HEK293T (cell line): Measurements from ENCODE around the gene GARIN5A.

Experiments used
- ARNT ChIP-seq: fragments of 450-650 bp; IDR thresholded peaks from 2 replicates; pipeline ENCODE4 v1.6.1; 2017; ENCODE audit warnings: mild to moderate bottlenecking
- BHLHE40 ChIP-seq: fragments of 450-650 bp; IDR thresholded peaks from 2 replicates; pipeline ENCODE4 v1.6.1; 2016; ENCODE audit warnings: mild to moderate bottlenecking, moderate library complexity, borderline replicate concordance
- CTBP1 ChIP-seq: fragments of 450-650 bp; IDR thresholded peaks from 2 replicates; pipeline ENCODE4 v1.6.1; 2016; ENCODE audit warnings: borderline replicate concordance
- FOXK2 ChIP-seq: fragments of 450-650 bp; IDR thresholded peaks from 2 replicates; pipeline ENCODE4 v1.6.1; 2016; ENCODE audit warnings: mild to moderate bottlenecking
- FOXM1 ChIP-seq: fragments of 450-650 bp; IDR thresholded peaks from 2 replicates; pipeline ENCODE4 v1.6.1; 2017; ENCODE audit warnings: mild to moderate bottlenecking, borderline replicate concordance
- HDGF ChIP-seq: fragments of 450-650 bp; IDR thresholded peaks from 2 replicates; pipeline ENCODE4 v1.6.1; 2017; ENCODE audit warnings: antibody characterized with exemption, borderline replicate concordance
- NFRKB ChIP-seq: fragments of 450-650 bp; IDR thresholded peaks from 2 replicates; pipeline ENCODE4 v1.6.1; 2016; ENCODE audit warnings: mild to moderate bottlenecking, moderate library complexity

DNA sequence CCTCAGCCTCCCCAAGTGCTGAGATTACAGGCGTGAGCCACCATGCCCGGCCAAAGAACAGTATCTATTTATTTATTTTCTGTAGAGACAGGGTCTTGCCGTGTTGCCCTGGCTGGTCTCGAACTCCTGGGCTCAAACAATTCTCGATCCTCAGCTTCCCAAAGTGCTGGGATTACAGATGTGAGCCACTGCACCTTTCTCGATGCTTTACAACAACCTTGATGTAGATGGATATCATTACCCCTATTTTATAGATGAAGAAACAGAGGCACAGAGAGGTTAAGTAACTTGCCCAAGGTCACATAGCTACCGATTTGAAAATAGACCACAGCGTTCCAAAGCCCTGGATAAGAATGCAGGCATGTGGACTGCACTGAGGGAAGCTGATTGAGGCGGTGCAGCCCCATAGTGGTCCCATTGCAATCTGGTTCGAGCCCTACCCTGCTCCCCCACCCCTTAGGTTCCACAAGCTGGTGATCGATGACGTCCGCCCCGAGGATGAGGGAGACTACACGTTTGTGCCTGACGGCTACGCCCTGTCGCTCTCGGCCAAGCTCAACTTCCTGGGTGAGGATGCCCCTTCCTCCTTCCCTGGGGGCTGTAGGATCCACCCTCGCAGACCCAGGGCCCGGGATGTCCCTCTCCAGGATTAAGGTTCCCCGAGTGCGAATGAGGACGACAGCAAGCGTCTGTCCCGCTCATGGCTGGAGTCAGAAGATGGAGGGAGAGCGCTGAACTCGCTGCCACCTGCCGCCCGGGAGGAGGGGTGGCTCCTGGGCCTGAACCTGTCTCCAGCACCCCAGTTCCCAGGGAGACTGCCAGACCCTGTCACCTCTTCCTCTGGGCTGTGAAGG lies 26.1 kb downstream of the GARIN5A start:
- TF ChIP-seq FOXK2 = no peak
- no peak for TF ChIP-seq FOXM1
- no peak for TF ChIP-seq ARNT
- no peak for TF ChIP-seq BHLHE40
- no peak for TF ChIP-seq NFRKB
- no peak for TF ChIP-seq CTBP1
- no peak for TF ChIP-seq HDGF
